HG03354 (cell line): ENCODE measurements around the gene CARF.
"Not testable (repeated sequence)": the region's sequence is repeated elsewhere in the genome, so short reads cannot be mapped to it uniquely, and the experiment has no call there.

Experiments
- ATAC-seq: cut with Tn5 transposase; IDR thresholded peaks from one replicate; pipeline ENCODE4 v1.9.1; 2021; ENCODE audit warnings: mild to moderate bottlenecking; ENCODE audit not compliant: unreplicated experiment, poor library complexity, severe bottlenecking

Gene CARF

DNA sequence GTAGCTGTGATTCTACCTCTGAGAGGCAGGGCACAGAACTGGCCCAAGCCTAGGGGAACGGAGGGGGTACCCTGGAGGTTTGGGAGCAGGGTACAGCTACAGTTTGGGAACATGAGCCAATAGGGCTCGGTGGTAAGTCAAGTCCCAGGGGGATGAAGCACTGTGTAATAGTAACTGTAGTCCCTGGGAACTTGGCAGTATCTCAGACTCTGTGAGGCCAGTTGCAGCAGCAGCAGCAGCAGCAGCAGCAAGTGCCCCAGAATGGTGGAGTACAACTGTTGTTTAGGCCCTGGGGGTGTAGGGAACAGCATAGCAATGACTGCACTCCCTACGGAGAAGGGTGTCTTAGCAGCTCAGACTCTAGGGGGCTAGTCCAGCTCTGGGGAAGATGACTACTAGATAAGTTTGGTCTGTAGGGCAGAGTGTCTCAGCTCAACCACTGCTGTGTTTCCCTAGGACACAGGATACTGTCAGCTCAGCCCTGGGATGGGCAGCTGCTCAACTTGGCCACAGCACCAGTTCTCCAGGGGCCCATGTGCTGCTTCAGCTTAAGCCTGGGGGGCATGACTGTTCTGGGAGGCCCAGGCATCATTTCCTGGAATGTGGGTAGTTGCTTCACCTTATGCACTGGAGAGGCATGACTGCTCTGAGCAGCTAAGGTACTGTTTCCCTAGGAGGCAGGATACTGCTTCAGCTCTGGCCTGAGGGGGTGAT is 20.5 kb downstream of the CARF start:
- no peak for ATAC-seq

DNA sequence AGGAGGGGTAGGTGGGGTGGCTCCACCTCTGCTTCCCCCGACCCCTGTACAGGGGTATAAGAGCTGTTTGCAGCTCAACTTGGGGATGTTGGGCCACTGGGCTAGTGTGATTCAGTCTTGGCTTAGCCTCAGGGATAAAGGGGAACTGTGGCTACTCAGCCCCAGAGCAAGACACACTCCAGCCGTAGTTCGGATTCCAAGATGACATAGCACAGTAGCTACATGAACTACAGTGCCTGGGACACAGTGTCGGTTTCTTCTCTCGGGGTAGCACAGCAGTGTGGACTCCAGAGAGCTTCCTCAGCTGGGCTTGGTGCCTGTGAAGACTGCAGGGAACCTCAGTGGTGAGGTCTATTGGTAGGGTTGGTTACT is 21.1 kb downstream of the CARF start:
- ATAC-seq: no peak

GRCh38 chr2:202933958-202934357 is 21.9 kb downstream of the CARF start:
- ATAC-seq: no peak

DNA sequence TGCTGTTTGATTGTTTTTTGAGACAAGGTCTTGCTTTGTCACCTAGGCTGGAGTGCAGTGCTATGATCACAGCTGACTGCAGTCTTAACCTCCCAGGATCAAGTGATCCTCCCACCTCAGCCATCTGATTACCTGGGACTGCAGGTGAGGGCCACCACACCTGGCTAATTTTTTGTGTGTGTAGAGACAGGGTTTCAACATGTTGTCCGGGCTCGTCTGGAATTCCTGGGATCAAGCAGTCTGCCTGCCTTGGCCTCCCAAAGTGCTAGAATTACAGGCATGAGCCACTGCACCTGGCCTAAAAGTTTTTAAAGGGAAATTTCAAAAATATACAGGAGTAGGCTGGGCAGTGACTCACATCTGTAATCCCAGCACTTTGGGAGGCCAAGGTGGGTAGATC is 22.4 kb downstream of the CARF start:
- no peak for ATAC-seq

DNA sequence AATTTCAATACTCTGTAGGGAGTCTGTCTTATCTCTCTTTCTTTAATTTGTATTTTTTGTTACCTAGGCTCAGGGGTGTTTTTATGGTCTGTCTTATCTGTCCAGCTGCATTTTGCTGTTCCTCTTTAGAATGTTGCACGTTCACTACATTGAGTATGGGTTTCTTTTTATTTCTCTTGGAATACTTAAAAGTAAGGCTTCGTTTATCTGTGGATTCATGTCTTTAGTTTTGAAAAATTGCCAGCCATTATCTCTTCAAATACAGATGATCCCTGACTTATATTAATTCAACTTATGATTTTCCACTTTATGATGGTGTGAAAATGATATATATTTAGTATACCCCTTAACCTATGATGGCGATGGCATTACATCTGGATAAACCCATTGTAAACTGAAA is 26.9 kb downstream of the CARF start:
- ATAC-seq: no peak

- no peak for ATAC-seq
These were observed 29.7 kb downstream of the CARF start for GRCh38 chr2:202941771-202942170.

DNA sequence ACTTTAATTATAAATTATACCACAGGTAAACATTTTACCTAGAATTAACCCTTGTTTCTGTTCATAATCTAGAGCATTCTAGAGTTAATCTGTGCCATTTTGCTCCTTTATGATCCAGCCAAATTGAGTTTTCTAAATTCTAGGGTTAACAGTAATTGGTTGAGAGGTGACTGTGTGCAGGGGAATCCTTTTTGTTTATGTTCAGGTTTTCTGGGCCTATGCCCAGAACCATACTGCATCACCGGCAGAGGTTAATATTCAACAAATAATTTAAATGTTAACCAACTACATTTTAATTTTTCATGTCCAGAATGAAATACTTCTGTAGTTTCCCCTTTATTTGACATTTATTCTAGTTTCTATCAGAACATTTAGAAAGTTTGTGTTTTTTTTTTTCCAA is 32.3 kb downstream of the CARF start:
- no peak for ATAC-seq

DNA sequence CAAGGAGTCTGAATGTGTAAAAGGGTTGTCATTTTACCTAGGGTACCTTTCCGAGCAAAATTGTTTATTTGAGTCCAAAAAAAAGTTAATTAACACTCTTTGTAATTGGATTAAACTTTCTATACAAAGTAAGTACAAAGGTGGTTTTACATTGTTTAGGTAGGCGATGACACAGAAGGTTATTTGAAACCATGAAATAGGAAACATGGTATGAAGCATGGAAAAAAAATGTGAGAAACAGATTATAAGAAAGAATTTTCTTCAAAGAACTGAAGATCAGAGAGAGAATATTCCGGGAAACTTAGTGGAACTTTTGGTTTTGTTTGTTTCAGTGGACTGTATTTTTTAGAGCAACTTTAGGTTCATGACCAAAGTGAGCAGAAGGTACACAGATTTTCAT is 32.7 kb downstream of the CARF start:
- ATAC-seq: no peak

- no peak for ATAC-seq
These were observed 33.4 kb downstream of the CARF start for GRCh38 chr2:202945497-202945896.

DNA sequence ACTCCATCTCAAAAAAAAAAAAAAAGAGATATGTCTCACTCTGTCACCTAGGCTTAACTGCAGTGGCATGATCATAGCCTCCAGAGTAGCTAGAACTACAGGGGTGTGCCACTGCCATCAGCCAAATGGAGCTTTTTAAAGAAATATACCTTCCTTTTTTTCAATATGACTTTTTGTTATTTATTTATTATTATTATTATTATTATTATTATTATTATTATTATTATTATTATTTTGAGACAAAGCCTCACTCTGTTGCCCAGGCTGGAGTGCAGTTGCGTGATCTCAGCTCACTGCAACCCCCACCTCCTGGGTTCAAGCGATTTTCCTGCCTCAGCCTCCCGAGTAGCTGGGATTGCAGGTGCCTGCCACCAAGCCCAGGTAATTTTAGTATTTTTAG is 37.3 kb downstream of the CARF start:
- not testable (repeated sequence) for ATAC-seq

GRCh38 chr2:202950592-202950991 is 38.5 kb downstream of the CARF start:
- no peak for ATAC-seq

DNA sequence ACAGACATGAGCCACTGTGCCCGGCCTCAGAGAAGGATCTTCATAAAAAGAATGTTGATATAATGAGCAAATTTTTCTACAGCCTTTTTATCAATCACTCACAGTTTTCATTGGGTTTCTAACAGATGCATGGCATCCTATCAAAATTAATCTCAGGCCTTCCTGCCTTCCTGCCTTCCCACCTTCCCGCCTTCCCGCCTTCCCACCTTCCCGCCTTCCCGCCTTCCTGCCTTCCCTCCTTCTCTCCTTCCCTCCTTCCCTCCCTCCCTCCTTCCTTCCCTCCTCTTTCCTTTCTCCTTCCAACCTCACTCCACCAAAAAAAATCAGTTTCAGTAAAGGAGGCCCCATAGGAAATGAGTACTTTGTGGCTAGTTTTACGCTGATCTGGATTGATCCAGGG is 48.4 kb downstream of the CARF start:
- no peak for ATAC-seq

- ATAC-seq: no peak
These were observed 51.6 kb downstream of the CARF start for GRCh38 chr2:202963712-202964111.

GRCh38 chr2:202965810-202966460 is 53.9 kb downstream of the CARF start:
- ATAC-seq: peak; percentile 95

- ATAC-seq: not testable (repeated sequence)
These were observed 57.3 kb downstream of the CARF start for GRCh38 chr2:202969404-202969803.

DNA sequence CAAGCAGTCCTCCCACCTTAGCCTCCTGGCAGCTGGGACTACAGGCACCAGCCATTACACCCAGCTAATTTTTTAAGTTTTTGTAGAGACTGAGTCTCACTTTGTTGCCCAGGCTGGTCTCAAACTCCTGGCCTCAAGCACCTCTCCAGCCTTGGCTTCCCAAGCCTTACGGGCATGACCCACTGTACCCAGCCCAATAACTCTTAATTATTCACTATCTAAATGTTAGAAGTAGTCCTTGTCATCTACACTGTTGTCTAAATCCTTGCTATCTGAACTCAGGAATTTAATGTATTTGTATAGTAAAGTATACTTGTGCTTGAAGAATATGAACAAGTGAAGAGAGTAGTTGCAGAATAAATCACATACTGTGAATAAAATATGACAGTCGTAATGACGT is 64.7 kb downstream of the CARF start:
- no peak for ATAC-seq

GRCh38 chr2:202982779-202983491 is 70.9 kb downstream of the CARF start:
- no peak for ATAC-seq

DNA sequence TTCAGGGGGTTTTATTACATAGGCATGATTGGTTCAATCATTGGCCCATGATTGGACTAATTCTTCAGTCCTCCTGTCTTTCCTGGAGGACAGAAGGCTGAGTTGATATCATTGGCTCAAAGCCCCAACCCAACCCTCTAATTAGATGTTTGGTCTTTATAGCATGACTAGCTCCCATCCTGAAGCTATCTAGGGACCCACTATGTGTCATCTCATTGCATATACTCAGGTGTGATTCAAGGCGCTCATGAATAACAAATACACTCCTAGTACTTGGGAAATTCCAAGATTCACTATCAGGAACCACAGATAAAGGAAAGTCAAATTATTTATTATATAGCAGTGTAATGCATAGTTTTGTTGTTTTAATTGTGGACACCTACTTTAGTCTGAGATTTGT is 77.7 kb downstream of the CARF start:
- ATAC-seq: no peak

- no peak for ATAC-seq
These were observed 78.4 kb downstream of the CARF start for GRCh38 chr2:202990501-202990900.

DNA sequence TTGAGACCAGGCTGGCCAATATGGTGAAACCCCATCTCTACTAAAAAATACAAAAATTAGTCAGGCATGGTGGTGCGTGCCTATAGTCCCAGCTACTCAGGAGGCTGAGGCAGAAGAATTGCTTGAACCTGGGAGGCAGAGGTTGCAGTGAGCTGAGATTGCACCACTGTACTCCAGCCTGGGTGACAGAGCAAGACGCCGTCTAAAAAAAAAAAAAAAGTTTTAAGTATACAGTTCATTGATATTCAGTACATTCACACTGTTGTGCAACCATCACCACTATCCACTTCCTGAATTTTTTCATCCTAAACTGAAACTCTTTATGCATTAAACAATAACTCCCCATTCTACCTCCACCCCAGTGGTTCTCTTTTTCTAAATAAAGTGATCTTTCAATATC is 85.0 kb downstream of the CARF start:
- not testable (repeated sequence) for ATAC-seq
